ENCODE data around the gene TMEM184C.

DNA sequence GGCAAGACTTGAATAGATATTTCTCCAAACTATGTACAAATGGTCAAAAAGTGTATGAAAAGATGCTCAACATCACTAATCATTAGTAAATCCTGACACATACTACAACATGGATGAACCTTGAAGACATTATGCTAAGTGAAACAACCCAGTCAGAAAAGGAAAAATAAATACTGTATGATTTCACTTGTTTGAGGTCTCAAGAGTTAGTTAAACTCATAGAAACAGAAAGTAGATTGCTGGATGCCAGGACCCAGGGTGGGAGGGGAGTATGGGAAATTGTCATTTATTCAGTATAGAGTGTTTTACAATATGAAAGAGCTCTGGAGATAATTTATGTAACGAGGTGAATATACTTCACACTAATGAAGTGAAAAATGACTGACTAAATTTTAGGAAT is 34.4 kb downstream of the TMEM184C start:
- TF ChIP-seq, protein P1, sequence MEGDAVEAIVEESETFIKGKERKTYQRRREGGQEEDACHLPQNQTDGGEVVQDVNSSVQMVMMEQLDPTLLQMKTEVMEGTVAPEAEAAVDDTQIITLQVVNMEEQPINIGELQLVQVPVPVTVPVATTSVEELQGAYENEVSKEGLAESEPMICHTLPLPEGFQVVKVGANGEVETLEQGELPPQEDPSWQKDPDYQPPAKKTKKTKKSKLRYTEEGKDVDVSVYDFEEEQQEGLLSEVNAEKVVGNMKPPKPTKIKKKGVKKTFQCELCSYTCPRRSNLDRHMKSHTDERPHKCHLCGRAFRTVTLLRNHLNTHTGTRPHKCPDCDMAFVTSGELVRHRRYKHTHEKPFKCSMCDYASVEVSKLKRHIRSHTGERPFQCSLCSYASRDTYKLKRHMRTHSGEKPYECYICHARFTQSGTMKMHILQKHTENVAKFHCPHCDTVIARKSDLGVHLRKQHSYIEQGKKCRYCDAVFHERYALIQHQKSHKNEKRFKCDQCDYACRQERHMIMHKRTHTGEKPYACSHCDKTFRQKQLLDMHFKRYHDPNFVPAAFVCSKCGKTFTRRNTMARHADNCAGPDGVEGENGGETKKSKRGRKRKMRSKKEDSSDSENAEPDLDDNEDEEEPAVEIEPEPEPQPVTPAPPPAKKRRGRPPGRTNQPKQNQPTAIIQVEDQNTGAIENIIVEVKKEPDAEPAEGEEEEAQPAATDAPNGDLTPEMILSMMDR (IDR thresholded peaks at IDR 0.05) = no peak
- no peak for TF ChIP-seq POLR2A (IDR thresholded peaks at IDR 0.05)

Measured in vagina (tissue), 2 donors.